Measurements from ENCODE around the gene AJAP1. TPM values are rescaled to one million over a fixed set of nuclear protein-coding genes. Genes with fewer than 3 reads are reported as not detected.

Gene AJAP1
- total and polyA plus RNA-seq, 2 of the 8 experiments (the other 6 are each of a cell fraction or from before 2014, with no cell fraction given): 1.9 to 6.2 TPM

GRCh38 chr1:4710592-4711415, 56.4 kb downstream of the AJAP1 start (continued):
- TF ChIP-seq EZH2 (IDR thresholded peaks at IDR 0.05; ENCODE audit: low read depth, low read length, severe bottlenecking): no peak

Measured in H1 (cell line).